HUES6 (cell line): ENCODE data around the gene TNFRSF14.

ENCODE experiments used
- H3K27ac ChIP-seq: 2 replicates; pipeline ENCODE4 v1.7.0; 2013; ENCODE audit warnings: low read depth, mild to moderate bottlenecking, low read length, inconsistent platforms
- H3K27me3 ChIP-seq: 2 replicates; pipeline ENCODE4 v1.6.1; 2013; ENCODE audit warnings: low read length; ENCODE audit not compliant: control insufficient read depth, insufficient read depth
- H3K36me3 ChIP-seq: 2 replicates; pipeline ENCODE4 v1.6.1; 2013; ENCODE audit warnings: low read length; ENCODE audit not compliant: control insufficient read depth, insufficient read depth
- H3K4me1 ChIP-seq: 2 replicates; pipeline ENCODE4 v1.6.1; 2013; ENCODE audit warnings: low read length; ENCODE audit not compliant: control insufficient read depth, insufficient read depth
- H3K4me3 ChIP-seq: 2 replicates; pipeline ENCODE4 v1.5.1; 2013; ENCODE audit warnings: low read depth, low read length
- H3K9ac ChIP-seq: one replicate; pipeline ENCODE4 v1.6.1; 2013; ENCODE audit warnings: mild to moderate bottlenecking, low read length
- H3K9me3 ChIP-seq: 2 replicates; pipeline ENCODE4 v1.6.1; 2013; ENCODE audit warnings: low read depth, low read length; ENCODE audit not compliant: control insufficient read depth, insufficient read depth

The TNFRSF14 gene

GRCh38 chr1:2586154-2587070, 30.2 kb downstream of the TNFRSF14 start, which contains the start of gene PRXL2B:
TSS of gene PRXL2B (plus strand) at chr1:2586777. CDS start at chr1:2586886, 109 bp downstream.
- H3K27ac ChIP-seq: peak within 1 kb of the TSS; percentile 57; the same call in 1 of the 2 replicates
- H3K4me3 ChIP-seq: peak within 1 kb of the TSS; percentile 82
- H3K36me3 ChIP-seq: peaks cover 12% of the 10 kb centered on the region
- H3K9ac ChIP-seq: peak within 1 kb of the TSS; percentile 87
- H3K9me3 ChIP-seq: peaks cover 2% of the 10 kb centered on the region; the same call in 1 of the 2 replicates
- peaks cover 21% of the 10 kb centered on the region for H3K4me1 ChIP-seq
- H3K27me3 ChIP-seq: no peaks in the 10 kb centered on the region

- peaks cover 12% of the 10 kb centered on the region for H3K36me3 ChIP-seq
- H3K27ac ChIP-seq: no peak overlapping the region
- peaks cover 6% of the 10 kb centered on the region; the same call in 1 of the 2 replicates for H3K9me3 ChIP-seq
- H3K4me3 ChIP-seq: peak overlapping the region; percentile 82
- peak overlapping the region; percentile 74 for H3K9ac ChIP-seq
- H3K27me3 ChIP-seq: no peaks in the 10 kb centered on the region
- H3K4me1 ChIP-seq: peaks cover 21% of the 10 kb centered on the region
These were observed 31.1 kb downstream of the TNFRSF14 start for GRCh38 chr1:2587071-2587859.

- peak overlapping the region; percentile 82 for H3K4me3 ChIP-seq
- peaks cover 21% of the 10 kb centered on the region for H3K4me1 ChIP-seq
- H3K36me3 ChIP-seq: peaks cover 12% of the 10 kb centered on the region
- H3K27ac ChIP-seq: no peak overlapping the region
- no peak overlapping the region for H3K9ac ChIP-seq
- no peaks in the 10 kb centered on the region for H3K27me3 ChIP-seq
- peaks cover 6% of the 10 kb centered on the region; the same call in 1 of the 2 replicates for H3K9me3 ChIP-seq
These were observed 31.8 kb downstream of the TNFRSF14 start for GRCh38 chr1:2587860-2588571.

GRCh38 chr1:2588661-2589430, 32.7 kb downstream of the TNFRSF14 start:
- Histone ChIP-seq H3K9me3 (peaks cover 6% of the 10 kb centered on the region; the same call in 1 of the 2 replicates), H3K9ac (no peak overlapping the region), H3K36me3 (peaks cover 12% of the 10 kb centered on the region), H3K4me1 (peaks cover 15% of the 10 kb centered on the region), H3K27ac (no peak overlapping the region), H3K4me3 (no peak overlapping the region), H3K27me3 (no peaks in the 10 kb centered on the region)

- Histone ChIP-seq H3K27me3 (no peaks in the 10 kb centered on the region), H3K36me3 (peaks cover 12% of the 10 kb centered on the region), H3K4me1 (peaks cover 12% of the 10 kb centered on the region; the same call in 1 of the 2 replicates), H3K4me3 (no peak overlapping the region), H3K9me3 (peaks cover 6% of the 10 kb centered on the region; the same call in 1 of the 2 replicates), H3K27ac (no peak overlapping the region), H3K9ac (no peak overlapping the region)
These were observed 33.5 kb downstream of the TNFRSF14 start for GRCh38 chr1:2589431-2590232.

- H3K36me3 ChIP-seq: peaks cover 12% of the 10 kb centered on the region
- no peaks in the 10 kb centered on the region for H3K27me3 ChIP-seq
- no peak overlapping the region for H3K9ac ChIP-seq
- H3K4me3 ChIP-seq: no peak overlapping the region
- no peak overlapping the region for H3K27ac ChIP-seq
- peaks cover 7% of the 10 kb centered on the region; the same call in 1 of the 2 replicates for H3K4me1 ChIP-seq
- H3K9me3 ChIP-seq: peaks cover 6% of the 10 kb centered on the region; the same call in 1 of the 2 replicates
These were observed 34.3 kb downstream of the TNFRSF14 start for GRCh38 chr1:2590233-2591141.

- Histone ChIP-seq H3K9me3 (peaks cover 6% of the 10 kb centered on the region; the same call in 1 of the 2 replicates), H3K27ac (no peak overlapping the region), H3K27me3 (no peaks in the 10 kb centered on the region), H3K9ac (no peak overlapping the region), H3K4me1 (peaks cover 7% of the 10 kb centered on the region; the same call in 1 of the 2 replicates), H3K4me3 (no peak overlapping the region), H3K36me3 (peaks cover 12% of the 10 kb centered on the region)
These were observed 35.0 kb downstream of the TNFRSF14 start for GRCh38 chr1:2591233-2591580.

GRCh38 chr1:2591581-2592261, 35.5 kb downstream of the TNFRSF14 start:
- H3K4me1 ChIP-seq: peaks cover 7% of the 10 kb centered on the region; the same call in 1 of the 2 replicates

More at GRCh38 chr1:2591581-2592261, 35.5 kb downstream of the TNFRSF14 start:
- Histone ChIP-seq H3K9ac (no peak overlapping the region), H3K36me3 (peaks cover 12% of the 10 kb centered on the region), H3K27ac (no peak overlapping the region), H3K9me3 (peaks cover 6% of the 10 kb centered on the region; the same call in 1 of the 2 replicates), H3K27me3 (no peaks in the 10 kb centered on the region), H3K4me3 (no peak overlapping the region)
